HS-5 (cell line): ENCODE data around the gene CCDC73.
A peak's percentile ranks its signal among the peaks of the same experiment; 100 is the strongest.
"Not testable (repeated sequence)": the region's sequence is repeated elsewhere in the genome, so short reads cannot be mapped to it uniquely, and the experiment has no call there.

Experiments
- DNase-seq: peaks from one replicate; pipeline ENCODE4 v3.0.0-alpha.2; 2012; ENCODE audit warnings: low read depth

CCDC73 gene

DNA sequence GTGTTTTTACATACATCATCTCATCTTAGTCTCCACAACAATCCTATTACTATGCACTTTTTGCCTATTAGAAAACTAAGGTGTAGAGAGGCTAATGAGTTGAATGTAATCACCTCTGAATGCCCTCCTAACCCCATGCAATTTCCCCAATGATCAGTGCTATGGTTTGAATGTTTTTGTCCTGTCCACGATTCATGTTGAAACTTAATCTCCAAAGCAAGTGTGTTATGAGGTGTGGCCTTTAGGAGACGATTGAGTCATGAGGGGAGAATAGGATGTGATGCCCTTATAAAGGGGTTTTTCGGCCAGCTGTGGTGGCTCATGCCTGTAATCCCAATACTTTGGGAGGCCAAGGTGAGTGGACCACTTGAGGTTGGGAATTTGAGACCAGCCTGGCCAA lies 2.0 kb upstream of the CCDC73 start:
- no peak for DNase-seq

DNA sequence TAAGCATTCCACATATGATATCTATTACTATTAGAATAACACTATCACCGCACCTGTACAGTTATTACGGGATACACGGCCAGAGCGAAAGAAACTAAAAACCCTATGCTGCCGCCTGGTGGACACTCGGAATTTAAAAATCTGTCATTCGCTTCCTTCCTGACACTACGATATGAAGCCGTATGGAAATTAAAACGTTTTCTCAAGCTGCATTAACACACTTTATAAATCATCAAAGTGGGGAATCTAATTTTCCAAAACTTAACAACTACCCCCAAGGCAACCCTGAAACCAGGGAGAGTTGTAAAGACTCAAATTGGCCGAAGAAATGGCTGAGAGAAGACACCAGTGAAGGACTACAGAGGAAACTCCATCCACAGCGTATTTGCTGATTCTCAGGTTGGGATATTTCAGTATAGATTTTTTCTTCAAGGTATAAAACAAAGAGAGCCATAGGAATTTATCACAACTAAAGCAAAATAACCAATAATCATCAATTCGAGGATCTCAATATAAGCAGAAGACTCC lies 1.4 kb downstream of the CCDC73 start:
- DNase-seq = no peak

DNA sequence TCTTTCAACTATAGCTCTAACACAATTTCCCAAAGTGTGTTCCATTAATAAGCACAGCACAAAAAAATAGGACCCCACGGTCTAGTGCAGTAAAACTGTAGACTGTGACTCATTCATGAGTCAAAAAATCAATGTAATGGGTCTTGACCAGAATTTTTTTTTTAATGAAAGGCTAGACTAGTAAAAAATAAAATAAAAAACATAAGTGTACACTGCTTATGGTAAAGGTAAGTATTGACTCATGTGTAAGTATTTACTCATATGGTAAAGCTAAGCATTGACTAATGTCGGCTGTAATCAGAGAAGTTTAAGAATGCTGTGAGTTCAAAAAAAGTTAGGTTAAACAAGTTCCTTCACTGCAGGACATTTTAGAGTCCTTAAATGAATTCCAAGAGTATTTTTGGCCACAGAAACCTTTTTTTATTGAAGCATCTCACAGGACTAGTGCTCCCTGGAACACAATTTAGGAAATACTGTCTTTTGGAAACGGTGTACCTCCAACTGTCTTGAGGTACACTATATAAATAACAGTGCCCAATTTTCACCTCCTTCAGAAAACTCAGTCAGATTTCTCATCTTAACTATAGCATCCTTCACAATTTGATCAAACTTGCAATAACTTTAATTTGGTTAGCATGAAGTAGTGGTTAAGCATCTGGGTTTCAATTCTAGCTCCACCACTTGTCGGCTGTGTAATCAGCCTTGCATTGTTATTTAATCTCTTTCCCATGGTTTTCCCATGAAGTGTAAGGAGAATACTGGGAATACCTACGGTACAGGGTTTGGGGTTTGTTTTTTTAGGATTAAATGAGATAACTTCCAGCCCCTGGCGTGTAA lies 2.1 kb downstream of the CCDC73 start:
- DNase-seq = no peak

DNA sequence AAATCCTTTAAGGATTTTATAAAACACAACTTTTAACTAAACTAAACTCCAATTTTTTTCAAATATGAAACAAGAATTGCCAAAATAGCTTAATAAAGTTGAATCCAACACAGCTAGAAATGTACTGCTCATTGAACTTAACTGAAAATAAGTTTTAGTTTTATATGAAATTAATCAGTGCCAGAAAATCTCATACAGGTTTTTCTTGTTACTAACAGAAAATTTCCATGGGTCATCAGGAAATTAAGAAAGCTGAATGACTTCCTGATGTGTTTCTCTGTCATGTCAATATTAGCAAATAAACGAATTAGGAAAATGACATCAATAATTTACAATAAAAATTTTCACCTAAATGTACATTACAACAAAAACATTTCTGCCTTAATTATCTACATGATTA lies 3.5 kb downstream of the CCDC73 start:
- DNase-seq = no peak

DNA sequence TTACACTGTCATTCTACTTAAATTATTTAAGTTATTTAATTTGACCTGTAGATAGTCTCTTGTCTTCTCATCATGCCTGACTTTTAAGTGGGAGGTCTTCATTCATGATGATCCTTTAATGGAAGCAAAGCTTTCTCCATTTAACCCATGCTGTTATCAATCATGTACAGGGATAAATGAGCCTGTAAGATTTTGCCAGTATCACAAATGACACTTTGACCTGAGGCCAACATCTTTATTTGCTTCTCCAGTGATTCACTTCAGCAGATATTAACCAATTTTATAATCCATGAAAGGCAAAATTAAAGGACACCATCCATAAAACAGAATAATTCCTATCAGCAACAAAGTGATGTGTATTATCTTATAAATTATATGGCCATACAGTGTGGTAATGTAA lies 7.7 kb downstream of the CCDC73 start:
- no peak for DNase-seq

DNA sequence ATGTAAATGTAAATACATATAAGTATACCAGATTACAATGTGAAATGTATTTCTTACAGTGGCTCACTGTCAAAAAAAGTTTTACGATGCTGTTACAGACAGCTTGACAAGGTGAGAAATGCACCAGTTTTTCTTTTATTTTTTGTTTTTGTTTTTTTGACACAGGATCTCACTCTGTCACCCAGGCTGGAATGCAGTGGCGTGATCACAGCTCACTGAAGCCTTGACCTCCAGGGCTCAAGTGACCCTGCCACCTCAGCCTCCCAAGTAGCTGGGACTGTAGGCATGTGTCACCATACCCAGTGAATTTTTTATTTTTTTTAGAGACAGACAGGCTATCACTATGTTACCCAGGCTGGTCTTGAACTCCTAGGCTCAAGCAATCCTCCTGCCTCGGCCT lies 9.2 kb downstream of the CCDC73 start:
- no peak for DNase-seq

DNA sequence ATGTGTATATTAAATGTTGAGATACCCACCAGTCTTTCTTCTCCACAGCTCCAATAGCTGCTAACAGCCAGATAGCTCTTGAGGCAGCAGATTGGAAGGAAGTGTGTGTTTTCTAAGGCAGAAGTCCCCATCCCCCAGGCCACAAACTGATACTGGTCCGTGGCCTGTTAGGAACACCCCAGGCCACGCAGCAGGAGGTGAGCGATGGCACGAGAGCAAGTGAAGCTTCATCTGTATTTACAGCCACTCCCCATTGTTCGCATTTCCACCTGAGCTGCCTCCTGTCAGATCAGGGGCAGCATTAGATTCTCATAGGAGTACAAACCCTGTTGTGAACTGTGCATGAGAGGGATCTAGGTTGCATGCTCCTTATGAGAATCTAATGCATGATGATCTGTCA lies 12.7 kb downstream of the CCDC73 start:
- no peak for DNase-seq

DNA sequence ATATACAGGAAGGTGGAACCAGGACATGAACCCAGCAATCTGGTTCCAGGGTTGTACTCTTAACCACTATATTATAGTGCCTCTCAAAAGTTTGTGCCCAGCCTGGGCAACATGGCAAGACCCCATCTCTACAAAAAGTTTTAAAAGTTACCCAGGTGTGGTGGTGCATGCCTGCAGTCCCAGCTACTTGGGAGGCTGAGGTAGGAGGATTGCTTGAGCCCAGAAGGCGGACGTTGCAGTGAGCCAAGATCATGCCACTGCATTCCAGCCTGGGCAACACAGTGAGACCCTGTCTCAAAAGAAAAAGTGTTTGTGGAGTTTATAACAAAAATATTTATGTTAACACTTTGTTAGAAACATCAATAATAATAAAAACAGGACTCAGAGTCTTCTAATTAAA lies 13.6 kb downstream of the CCDC73 start:
- not testable (repeated sequence) for DNase-seq

DNA sequence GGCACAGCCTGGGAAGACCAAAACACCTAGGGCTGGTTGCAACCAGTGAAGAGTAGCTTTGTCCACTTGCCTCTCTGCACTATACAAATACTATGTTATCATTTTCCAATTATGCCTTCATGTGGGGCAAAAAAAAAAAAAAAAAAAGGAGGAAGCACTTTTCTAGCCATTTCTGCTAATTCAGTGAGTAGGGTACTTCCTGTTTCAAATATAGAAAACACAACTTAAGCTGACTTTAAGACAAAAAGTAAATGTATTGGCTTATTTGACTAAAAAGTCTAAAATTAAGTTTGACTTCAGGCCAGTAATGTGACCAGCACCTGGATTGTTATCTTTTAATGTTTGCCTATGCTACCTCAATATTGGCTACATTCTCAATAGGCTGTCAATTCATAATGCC lies 15.3 kb downstream of the CCDC73 start:
- no peak for DNase-seq

DNA sequence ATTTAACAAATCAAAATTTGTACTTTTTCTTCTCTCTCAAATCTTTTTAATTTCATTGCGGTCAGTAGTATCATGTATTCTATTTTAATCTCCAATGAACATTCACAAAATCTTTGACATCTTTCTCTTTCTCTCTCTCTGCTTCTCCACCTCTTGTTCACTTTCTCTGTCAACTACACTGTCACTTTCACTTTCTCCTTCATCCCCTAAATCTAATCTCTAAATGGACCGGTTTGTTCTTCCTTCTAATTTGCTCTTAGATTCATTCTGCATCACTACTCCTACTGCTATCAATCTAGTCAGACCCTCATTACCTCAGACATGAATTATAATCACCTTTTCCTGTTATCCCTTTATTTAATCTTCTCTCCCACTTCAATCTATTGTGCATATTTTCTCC lies 18.6 kb downstream of the CCDC73 start:
- DNase-seq = no peak

DNA sequence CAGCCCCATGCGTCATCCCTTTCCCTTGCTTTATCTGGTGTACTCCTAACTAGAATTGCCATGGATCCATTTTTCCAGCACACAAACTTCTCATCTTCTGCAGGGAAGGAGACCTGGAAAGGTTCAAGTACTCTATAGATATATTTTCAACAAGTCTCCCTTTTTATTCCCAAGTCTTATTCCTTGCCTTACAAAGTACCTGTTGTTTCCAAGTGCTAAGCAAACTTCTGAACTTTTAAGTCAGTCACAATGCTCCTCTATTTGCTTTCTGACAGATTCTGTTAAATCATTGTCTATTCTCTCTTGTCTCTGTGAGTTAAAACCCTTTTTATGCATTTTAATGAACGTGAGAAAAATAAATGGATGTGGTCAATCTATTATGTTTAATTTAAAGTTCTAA lies 20.4 kb downstream of the CCDC73 start:
- DNase-seq = no peak

DNA sequence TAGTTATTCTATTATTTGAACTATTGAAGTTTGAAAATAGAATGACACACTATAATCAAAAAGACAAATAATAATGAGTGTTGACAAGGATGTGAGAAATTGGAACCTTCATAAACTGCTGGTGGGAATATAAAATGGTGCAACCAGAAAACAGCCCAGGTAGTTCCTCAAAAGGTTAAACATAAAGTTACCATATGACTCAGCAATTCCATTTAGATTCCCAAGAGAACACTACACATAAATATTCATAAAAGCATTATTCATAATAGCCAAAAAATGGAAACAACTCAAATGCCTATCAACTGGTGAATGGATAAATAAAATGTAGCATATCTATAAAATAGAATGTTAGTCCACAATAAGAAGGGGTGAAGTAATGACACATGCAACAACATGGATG lies 21.7 kb downstream of the CCDC73 start:
- no peak for DNase-seq

DNA sequence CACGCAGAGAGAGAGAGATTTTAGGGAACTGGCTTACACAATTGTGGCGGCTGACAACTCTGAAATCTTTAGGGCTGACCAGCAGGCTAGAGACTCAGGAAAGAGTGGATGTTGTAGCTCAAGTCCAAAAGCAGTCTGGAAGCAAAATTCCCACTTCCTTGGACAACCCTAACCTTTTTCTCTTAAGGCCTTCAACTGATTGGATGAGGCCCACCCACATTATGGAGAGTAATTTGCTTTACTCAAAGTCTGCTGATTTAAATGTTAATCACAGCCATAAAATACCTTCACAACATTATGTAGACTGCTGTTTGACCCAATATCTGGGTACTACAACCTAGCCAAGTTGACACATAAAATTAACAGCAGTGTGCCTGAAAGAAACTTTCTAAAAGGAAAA lies 32.7 kb downstream of the CCDC73 start:
- not testable (repeated sequence) for DNase-seq

DNA sequence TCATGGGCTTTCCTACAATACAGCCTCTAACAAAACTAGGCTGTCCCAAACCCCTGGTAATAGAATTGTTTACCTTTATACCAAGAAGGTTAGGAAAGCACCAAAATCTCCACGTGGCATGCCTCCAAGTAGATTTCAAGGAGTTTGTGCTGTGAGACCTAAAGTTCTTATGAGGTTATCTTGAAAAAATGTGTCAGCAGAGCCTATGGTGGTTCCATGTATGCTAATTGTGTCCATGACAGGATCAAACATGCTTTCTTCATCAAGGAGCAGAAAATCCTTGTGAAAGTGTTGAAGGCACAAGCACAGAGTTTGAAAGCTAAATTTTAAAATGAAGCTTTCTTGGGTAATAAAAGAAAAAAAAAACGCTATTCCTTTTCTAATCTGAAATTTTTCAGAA lies 36.2 kb downstream of the CCDC73 start:
- no peak for DNase-seq

DNA sequence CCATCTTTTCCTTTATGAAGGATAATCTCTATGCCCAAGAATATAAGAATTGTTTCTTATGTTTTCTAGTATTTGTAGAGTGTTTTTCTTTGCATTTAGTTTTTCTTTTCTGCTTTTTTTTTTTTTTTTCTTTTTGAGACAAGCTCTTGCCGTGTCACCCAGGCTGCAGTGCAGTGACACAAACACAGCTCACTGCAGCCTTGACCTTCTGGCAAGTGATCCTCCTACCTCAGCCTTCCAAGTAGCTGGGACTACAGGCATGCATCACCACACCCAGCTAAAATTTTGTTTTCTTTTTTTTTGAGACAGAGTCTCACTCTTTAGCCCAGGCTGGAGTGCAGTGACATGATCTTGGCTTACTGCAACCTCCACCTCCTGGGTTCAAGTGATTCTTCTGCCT lies 41.3 kb downstream of the CCDC73 start:
- not testable (repeated sequence) for DNase-seq

DNA sequence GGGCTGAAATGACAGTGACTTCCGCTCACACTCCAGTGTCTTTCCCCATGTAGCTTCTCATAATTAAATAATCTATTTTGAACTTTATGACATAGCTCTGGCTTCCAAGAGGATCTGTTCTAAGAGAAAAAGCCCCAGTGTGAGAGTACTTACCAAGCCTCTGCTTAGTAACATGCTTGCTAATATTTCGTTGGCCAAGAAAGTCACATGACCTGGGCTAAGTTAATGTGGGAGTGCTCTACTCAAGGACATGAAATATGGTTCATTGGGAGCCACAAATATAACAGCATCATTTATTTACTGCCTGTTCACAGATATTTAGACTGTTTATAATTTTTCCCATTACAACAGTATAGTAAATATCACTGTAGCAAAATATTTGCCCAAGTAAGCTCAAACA lies 42.5 kb downstream of the CCDC73 start:
- DNase-seq = no peak

DNA sequence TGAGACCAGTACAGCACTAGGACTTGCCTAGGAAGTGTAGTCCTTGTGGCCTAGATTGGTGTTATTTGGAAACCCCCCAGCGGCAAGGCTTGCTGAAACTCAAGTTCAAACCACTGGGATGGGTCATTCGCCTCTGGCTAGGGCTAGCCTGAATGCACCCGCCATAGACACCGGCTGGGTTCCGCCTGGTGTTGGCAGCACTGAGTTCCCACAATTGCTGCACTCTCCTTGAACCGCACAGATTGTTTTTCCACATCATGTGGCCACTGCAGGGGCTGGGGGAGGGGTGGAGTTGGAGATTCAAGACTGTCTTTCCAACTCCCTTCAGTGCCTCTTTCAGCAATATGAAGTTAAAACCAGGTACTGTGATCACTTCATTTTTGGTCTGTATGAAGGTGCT lies 43.1 kb downstream of the CCDC73 start:
- DNase-seq = no peak

DNA sequence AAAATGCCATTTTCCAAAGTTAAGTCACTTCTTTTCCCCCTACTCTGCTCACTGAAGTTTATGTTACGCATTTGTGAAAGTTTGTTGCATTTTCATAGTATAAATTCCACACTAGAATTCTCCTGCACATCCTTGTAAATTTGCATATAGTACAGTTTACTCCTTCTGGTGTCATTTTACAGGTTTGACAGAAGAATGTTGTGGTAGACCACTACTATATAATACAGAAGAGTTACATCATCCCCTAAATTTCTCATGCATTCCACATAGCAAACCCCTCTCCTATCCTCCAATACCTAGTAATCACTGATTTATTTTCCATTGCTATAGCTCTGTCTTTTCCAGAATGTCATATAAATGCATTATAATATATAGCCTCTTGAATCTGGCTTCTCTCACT lies 64.5 kb downstream of the CCDC73 start:
- no peak for DNase-seq

DNA sequence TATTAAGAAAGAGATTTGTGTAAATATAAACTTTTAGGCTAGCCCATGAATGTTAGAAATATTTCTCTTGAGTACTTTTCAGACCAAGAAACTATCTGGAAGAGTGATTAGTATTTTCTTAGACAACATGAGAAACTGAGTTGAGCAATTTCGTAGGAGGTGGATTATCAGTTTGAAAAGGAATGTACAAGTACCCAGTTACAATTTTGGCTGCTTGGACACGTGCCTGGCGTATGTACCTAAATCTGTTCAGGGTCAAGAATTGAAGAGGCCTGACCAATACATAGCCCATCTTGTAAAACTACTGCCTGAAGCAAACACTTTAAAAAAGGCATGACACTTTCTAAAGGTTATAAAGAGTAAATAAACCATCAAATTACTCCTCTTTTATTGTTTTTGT lies 71.1 kb downstream of the CCDC73 start:
- no peak for DNase-seq

DNA sequence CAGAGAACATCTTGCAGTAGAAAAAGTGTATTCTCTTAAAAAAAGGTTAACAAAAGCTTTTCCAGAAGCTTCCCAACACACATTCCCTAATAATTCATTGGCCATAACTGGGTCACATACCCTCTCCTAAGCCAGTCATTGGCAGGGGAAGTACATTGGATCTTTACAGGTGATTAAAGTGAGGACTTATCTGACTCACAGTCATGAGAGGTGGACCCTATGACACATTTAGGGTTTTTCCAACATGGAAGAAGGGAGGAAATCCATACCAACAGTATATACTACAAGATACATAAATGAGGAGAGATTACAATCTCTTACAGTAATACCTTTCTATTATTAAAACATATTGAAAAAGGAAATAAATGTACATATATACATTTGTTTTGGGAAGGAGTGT lies 72.2 kb downstream of the CCDC73 start:
- no peak for DNase-seq

DNA sequence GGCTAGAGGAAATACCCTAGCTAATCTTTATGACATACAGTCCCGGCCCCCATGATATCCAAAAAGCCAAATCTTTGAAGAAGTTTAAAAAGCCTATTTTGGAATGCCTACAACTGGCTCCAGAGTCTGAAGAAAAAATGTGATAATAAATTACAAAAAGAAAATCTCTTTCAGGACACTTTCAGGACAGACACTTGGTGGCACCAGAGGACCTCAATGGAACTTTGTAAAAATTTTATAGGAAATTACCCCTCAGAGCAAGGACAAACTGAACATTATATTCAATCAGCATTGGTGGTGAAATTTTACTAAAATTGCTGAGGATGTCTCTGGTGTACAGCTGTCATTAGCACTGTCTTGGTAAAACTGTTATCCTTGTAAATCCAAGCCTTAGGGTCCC lies 81.0 kb downstream of the CCDC73 start:
- peak; percentile 2 for DNase-seq

DNA sequence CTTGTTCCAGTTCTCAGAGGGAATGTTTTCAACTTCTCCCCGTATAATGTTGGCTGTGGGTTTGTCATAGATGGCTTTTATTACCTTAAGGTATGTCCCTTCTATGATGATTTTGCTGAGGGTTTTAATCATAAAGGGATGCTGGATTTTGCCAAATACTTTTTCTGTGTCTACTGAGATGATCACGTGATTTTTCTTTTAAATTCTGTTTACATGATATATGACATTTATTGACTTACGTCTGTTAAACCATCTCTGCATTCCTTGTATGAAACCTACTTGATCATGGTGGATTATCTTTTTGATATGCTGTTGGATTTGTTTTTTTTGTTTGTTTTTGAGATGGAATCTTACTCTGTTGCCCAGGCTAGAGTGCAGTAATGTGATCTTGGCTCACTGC lies 85.5 kb downstream of the CCDC73 start:
- DNase-seq = not testable (repeated sequence)

DNA sequence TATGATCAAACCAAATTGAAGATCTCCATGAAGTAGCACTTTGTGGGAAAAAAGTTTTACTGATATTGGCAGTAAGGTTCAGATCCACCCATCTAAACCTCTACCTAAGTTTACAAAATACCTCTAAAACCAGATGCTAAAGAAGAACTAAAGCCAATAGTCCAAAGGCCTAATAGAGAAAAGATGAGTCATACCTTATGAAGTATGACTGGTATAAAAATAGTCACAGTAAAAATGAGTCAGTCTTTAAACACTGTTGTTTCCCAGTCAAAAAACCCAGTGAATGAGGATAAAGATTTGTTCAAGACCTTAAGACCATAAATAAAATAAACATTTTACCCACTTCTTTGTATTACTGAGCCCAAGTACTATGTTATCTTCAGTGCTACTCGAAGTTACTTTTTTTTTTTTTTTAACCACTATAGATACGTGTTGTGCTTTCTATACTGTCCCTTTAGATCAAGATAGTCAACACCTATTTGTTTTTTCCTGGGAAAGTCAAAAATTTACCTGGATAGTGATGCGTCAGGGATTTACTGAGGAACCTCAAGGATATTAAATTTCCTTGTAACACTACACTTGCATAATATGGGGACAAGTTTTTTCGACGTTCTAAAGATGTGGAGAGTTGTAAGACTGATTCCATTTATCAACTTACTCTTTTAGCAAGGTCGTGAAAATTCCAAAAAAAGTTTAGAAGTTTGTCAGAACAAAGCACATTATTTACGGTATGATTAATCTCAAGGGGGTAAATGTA lies 87.3 kb downstream of the CCDC73 start:
- peak; percentile 60 for DNase-seq
